ENCODE data around the gene PCGF5. TPM values are rescaled to one million over a fixed set of nuclear protein-coding genes. Genes with fewer than 3 reads are reported as not detected.

PCGF5 gene
- total RNA-seq, 1 experiment from 2014 or later = 27.7 TPM

GRCh38 chr10:91229683-91230082, 9.2 kb downstream of the PCGF5 start:
- H3K27ac ChIP-seq = no peak overlapping the region
- POLR2A ChIA-PET (ENCODE audit: unreplicated experiment) = no interaction called here
- H4K20me1 ChIP-seq (ENCODE audit: insufficient read depth) = no peaks in the 10 kb centered on the region
- no peaks in the 10 kb centered on the region for H3K4me1 ChIP-seq (replicated peaks; ENCODE audit: insufficient read depth)
- H3K9me3 ChIP-seq (ENCODE audit: insufficient read depth, low read depth) = no peaks in the 10 kb centered on the region
- H3K79me2 ChIP-seq (ENCODE audit: low read depth) = no peaks in the 10 kb centered on the region
- intact Hi-C loops (cut with micrococcal nuclease; ENCODE audit: unreplicated experiment) = no loop called here
- no peaks in the 10 kb centered on the region for H3K36me3 ChIP-seq (ENCODE audit: low read depth)
- H3F3A ChIP-seq (ENCODE audit: insufficient read depth, low read depth) = no peaks in the 10 kb centered on the region
- no peak for DNase-seq
- no peaks in the 10 kb centered on the region for H3K9me2 ChIP-seq (ENCODE audit: insufficient read depth)
- H3K4me3 ChIP-seq = no peak overlapping the region
- CTCF ChIA-PET = no interaction called here
- H3K4me2 ChIP-seq = no peak overlapping the region
- no peak overlapping the region for H2AFZ ChIP-seq
- TF ChIP-seq CTCF (conservative IDR thresholded peaks at IDR 0.05) (no peak), EZH2 (IDR thresholded peaks at IDR 0.05; ENCODE audit: low read depth) (no peak)
- BruUV-seq (replicated peaks) = no TSS peak
- H3K27me3 ChIP-seq (ENCODE audit: insufficient read depth, low read depth) = no peaks in the 10 kb centered on the region

- ChIA-PET POLR2A (ENCODE audit: unreplicated experiment) (interaction anchor here (0.5 kb wide), 1 partner anchor 989 kb away, joined by 4 read pairs; no protein-coding TSS in a partner anchor), CTCF (no interaction called here)
- Histone ChIP-seq H4K20me1 (ENCODE audit: insufficient read depth) (no peaks in the 10 kb centered on the region), H3K36me3 (ENCODE audit: low read depth) (no peaks in the 10 kb centered on the region), H2AFZ (no peak overlapping the region), H3F3A (ENCODE audit: insufficient read depth, low read depth) (no peaks in the 10 kb centered on the region), H3K4me2 (no peak overlapping the region), H3K9me3 (ENCODE audit: insufficient read depth, low read depth) (no peaks in the 10 kb centered on the region), H3K27me3 (ENCODE audit: insufficient read depth, low read depth) (no peaks in the 10 kb centered on the region), H3K79me2 (ENCODE audit: low read depth) (no peaks in the 10 kb centered on the region), H3K9me2 (ENCODE audit: insufficient read depth) (no peaks in the 10 kb centered on the region), H3K4me3 (no peak overlapping the region), H3K27ac (no peak overlapping the region), H3K4me1 (replicated peaks; ENCODE audit: insufficient read depth) (no peaks in the 10 kb centered on the region)
- no peak for TF ChIP-seq EZH2 (IDR thresholded peaks at IDR 0.05; ENCODE audit: low read depth)
- intact Hi-C loops (cut with micrococcal nuclease; ENCODE audit: unreplicated experiment) = no loop called here
- no peak for DNase-seq
- BruUV-seq (replicated peaks) = no TSS peak
Measured at GRCh38 chr10:91238191-91238590, 17.7 kb downstream of the PCGF5 start.

- Histone ChIP-seq H3K9me3 (ENCODE audit: insufficient read depth, low read depth) (no peaks in the 10 kb centered on the region), H3K27ac (no peak overlapping the region), H3F3A (ENCODE audit: insufficient read depth, low read depth) (no peaks in the 10 kb centered on the region), H3K4me2 (no peak overlapping the region), H3K4me3 (no peak overlapping the region), H3K27me3 (ENCODE audit: insufficient read depth, low read depth) (no peaks in the 10 kb centered on the region), H2AFZ (no peak overlapping the region), H3K9me2 (ENCODE audit: insufficient read depth) (no peaks in the 10 kb centered on the region), H4K20me1 (ENCODE audit: insufficient read depth) (no peaks in the 10 kb centered on the region), H3K36me3 (ENCODE audit: low read depth) (no peaks in the 10 kb centered on the region), H3K79me2 (ENCODE audit: low read depth) (no peaks in the 10 kb centered on the region), H3K4me1 (replicated peaks; ENCODE audit: insufficient read depth) (no peaks in the 10 kb centered on the region)
- no TSS peak for BruUV-seq (replicated peaks)
- CTCF ChIA-PET = no interaction called here
- no peak for TF ChIP-seq CTCF (conservative IDR thresholded peaks at IDR 0.05)
- no peak for TF ChIP-seq EZH2 (IDR thresholded peaks at IDR 0.05; ENCODE audit: low read depth)
- DNase-seq = no peak
- POLR2A ChIA-PET (ENCODE audit: unreplicated experiment) = interaction anchor here (0.5 kb wide), 1 partner anchor 1450 kb away, joined by 4 read pairs; no protein-coding TSS in a partner anchor
- intact Hi-C loops (cut with micrococcal nuclease; ENCODE audit: unreplicated experiment) = no loop called here
Measured at GRCh38 chr10:91239789-91240188, 19.3 kb downstream of the PCGF5 start.

- no peaks in the 10 kb centered on the region for H3K9me2 ChIP-seq (ENCODE audit: insufficient read depth)
- DNase-seq = no peak
- H3K27me3 ChIP-seq (ENCODE audit: insufficient read depth, low read depth) = no peaks in the 10 kb centered on the region
- no peaks in the 10 kb centered on the region for H3K36me3 ChIP-seq (ENCODE audit: low read depth)
- no peaks in the 10 kb centered on the region for H3K9me3 ChIP-seq (ENCODE audit: insufficient read depth, low read depth)
- H3F3A ChIP-seq (ENCODE audit: insufficient read depth, low read depth) = no peaks in the 10 kb centered on the region
- H2AFZ ChIP-seq = no peak overlapping the region
- intact Hi-C loops (cut with micrococcal nuclease; ENCODE audit: unreplicated experiment) = no loop called here
- no peaks in the 10 kb centered on the region for H4K20me1 ChIP-seq (ENCODE audit: insufficient read depth)
- no peak for TF ChIP-seq CTCF (conservative IDR thresholded peaks at IDR 0.05)
- no peak for TF ChIP-seq EZH2 (IDR thresholded peaks at IDR 0.05; ENCODE audit: low read depth)
- no peaks in the 10 kb centered on the region for H3K79me2 ChIP-seq (ENCODE audit: low read depth)
- no peaks in the 10 kb centered on the region for H3K4me1 ChIP-seq (replicated peaks; ENCODE audit: insufficient read depth)
- no TSS peak for BruUV-seq (replicated peaks)
- no peak overlapping the region for H3K4me3 ChIP-seq
- ChIA-PET CTCF (no interaction called here), POLR2A (ENCODE audit: unreplicated experiment) (no interaction called here)
- H3K27ac ChIP-seq = no peak overlapping the region
- H3K4me2 ChIP-seq = no peak overlapping the region
Measured at GRCh38 chr10:91242940-91243339, 22.5 kb downstream of the PCGF5 start.

Data from PC-9 (cell line).